DND-41 (cell line): ENCODE data around the gene TIAL1.

Source experiments
- EZH2 ChIP-seq: IDR thresholded peaks from 3 replicates; pipeline ENCODE4 v1.6.1; 2012; ENCODE audit warnings: borderline replicate concordance, low read depth, mild to moderate bottlenecking, moderate library complexity, low read length, inconsistent platforms; ENCODE audit not compliant: severe bottlenecking
- TF ChIP-seq, protein P1 (sequence below): IDR thresholded peaks from 2 replicates; pipeline ENCODE4 v1.5.1; 2012; ENCODE audit warnings: borderline replicate concordance, low read length, moderate library complexity, mild to moderate bottlenecking; ENCODE audit not compliant: poor library complexity, severe bottlenecking; ENCODE audit errors: extremely low read depth

DNA sequence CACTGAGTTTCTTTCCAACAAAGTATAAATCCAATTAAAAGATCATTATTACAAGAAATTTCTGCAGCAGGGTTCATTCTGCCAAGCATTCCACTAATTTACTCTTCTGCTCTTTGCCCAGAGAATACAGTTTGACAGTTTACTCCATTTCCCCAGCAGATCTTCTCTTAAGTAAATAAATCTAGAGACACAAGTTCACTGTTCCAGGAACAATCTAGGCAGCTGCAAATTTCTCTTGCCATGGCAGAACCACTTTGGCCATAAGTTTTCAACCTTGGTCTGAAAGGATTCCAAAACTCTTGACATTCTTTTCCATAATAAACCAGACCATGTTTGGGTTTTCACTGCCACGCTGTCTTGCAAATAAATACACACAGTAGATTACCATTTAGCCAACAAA, 65.7 kb downstream of the TIAL1 start:
- TF ChIP-seq, protein P1, sequence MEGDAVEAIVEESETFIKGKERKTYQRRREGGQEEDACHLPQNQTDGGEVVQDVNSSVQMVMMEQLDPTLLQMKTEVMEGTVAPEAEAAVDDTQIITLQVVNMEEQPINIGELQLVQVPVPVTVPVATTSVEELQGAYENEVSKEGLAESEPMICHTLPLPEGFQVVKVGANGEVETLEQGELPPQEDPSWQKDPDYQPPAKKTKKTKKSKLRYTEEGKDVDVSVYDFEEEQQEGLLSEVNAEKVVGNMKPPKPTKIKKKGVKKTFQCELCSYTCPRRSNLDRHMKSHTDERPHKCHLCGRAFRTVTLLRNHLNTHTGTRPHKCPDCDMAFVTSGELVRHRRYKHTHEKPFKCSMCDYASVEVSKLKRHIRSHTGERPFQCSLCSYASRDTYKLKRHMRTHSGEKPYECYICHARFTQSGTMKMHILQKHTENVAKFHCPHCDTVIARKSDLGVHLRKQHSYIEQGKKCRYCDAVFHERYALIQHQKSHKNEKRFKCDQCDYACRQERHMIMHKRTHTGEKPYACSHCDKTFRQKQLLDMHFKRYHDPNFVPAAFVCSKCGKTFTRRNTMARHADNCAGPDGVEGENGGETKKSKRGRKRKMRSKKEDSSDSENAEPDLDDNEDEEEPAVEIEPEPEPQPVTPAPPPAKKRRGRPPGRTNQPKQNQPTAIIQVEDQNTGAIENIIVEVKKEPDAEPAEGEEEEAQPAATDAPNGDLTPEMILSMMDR: no peak
- TF ChIP-seq EZH2: no peak
